HEK293T (cell line): Measurements from ENCODE around the gene ADAP1.

ENCODE experiments used
- CTCF ChIA-PET: fragments of 350-600 bp; formaldehyde crosslinking; extraction: SDS; loops from one replicate; lab custom pipeline; 2021; ENCODE audit warnings: antibody characterized with exemption, inconsistent platforms; lab: Yijun Ruan, JAX
- POLR2A ChIA-PET: fragments of 350-600 bp; formaldehyde crosslinking; extraction: SDS; loops from one replicate; lab custom pipeline; 2020; ENCODE audit warnings: antibody characterized with exemption, inconsistent platforms; lab: Yijun Ruan, JAX
- DNase-seq: peaks from one replicate; pipeline ENCODE4 v3.0.0; 2012; ENCODE audit warnings: mixed read lengths; ENCODE audit errors: extremely low spot score
- ARNT ChIP-seq: fragments of 450-650 bp; IDR thresholded peaks from 2 replicates; pipeline ENCODE4 v1.6.1; 2017; ENCODE audit warnings: mild to moderate bottlenecking
- BHLHE40 ChIP-seq: fragments of 450-650 bp; IDR thresholded peaks from 2 replicates; pipeline ENCODE4 v1.6.1; 2016; ENCODE audit warnings: mild to moderate bottlenecking, moderate library complexity, borderline replicate concordance
- CTBP1 ChIP-seq: fragments of 450-650 bp; IDR thresholded peaks from 2 replicates; pipeline ENCODE4 v1.6.1; 2016; ENCODE audit warnings: borderline replicate concordance
- ELF4 ChIP-seq: fragments of 450-650 bp; IDR thresholded peaks from 2 replicates; pipeline ENCODE4 v1.6.1; 2017; ENCODE audit warnings: antibody characterized with exemption
- FOXA1 ChIP-seq: fragments of 450-650 bp; IDR thresholded peaks from 2 replicates; pipeline ENCODE4 v1.6.1; 2016; ENCODE audit warnings: mild to moderate bottlenecking
- FOXK2 ChIP-seq: fragments of 450-650 bp; IDR thresholded peaks from 2 replicates; pipeline ENCODE4 v1.6.1; 2016; ENCODE audit warnings: mild to moderate bottlenecking
- FOXM1 ChIP-seq: fragments of 450-650 bp; IDR thresholded peaks from 2 replicates; pipeline ENCODE4 v1.6.1; 2017; ENCODE audit warnings: mild to moderate bottlenecking, borderline replicate concordance
- HDGF ChIP-seq: fragments of 450-650 bp; IDR thresholded peaks from 2 replicates; pipeline ENCODE4 v1.6.1; 2017; ENCODE audit warnings: antibody characterized with exemption, borderline replicate concordance
- L3MBTL2 ChIP-seq: fragments of 450-650 bp; conservative IDR thresholded peaks from 2 replicates; pipeline ENCODE4 v1.6.1; 2016; ENCODE audit warnings: mild to moderate bottlenecking
- LEF1 ChIP-seq: fragments of 450-650 bp; IDR thresholded peaks from 2 replicates; pipeline ENCODE4 v1.6.1; 2017; ENCODE audit warnings: mild to moderate bottlenecking, borderline replicate concordance
- NFRKB ChIP-seq: fragments of 450-650 bp; IDR thresholded peaks from 2 replicates; pipeline ENCODE4 v1.6.1; 2016; ENCODE audit warnings: mild to moderate bottlenecking, moderate library complexity
- SP1 ChIP-seq: fragments of 450-650 bp; IDR thresholded peaks from 2 replicates; pipeline ENCODE4 v1.6.1; 2017
- SUZ12 ChIP-seq: fragments of 450-650 bp; IDR thresholded peaks from 2 replicates; pipeline ENCODE4 v1.6.1; 2016; ENCODE audit warnings: mild to moderate bottlenecking
- TARDBP ChIP-seq: fragments of 450-650 bp; IDR thresholded peaks from 2 replicates; pipeline ENCODE4 v1.6.1; 2016
- ZNF384 ChIP-seq: fragments of 450-650 bp; IDR thresholded peaks from 2 replicates; pipeline ENCODE4 v1.6.1; 2016
- TF ChIP-seq, protein P1 (sequence below): fragments of 450-650 bp; IDR thresholded peaks from 2 replicates; pipeline ENCODE4 v1.6.1; 2016

Gene ADAP1

GRCh38 chr7:991729-992656 lies 37.5 kb upstream of the ADAP1 start:
- ChIA-PET CTCF (interaction anchor here (1.2 to 3.1 kb wide), 6 partner anchors 10 to 191 kb away, joined by 3 to 47 read pairs (median 12); partner anchors contain the start of gene COX19), POLR2A (interaction anchor here (1.4 kb wide), 1 partner anchor 14 kb away, joined by 4 read pairs; no protein-coding TSS in a partner anchor)
- no peak for TF ChIP-seq SP1
- no peak for TF ChIP-seq ZNF384
- no peak for TF ChIP-seq FOXA1
- no peak for TF ChIP-seq ELF4
- TF ChIP-seq TARDBP: no peak
- no peak for TF ChIP-seq BHLHE40
- no peak for DNase-seq

GRCh38 chr7:990933-991728 lies 36.7 kb upstream of the ADAP1 start:
- ChIA-PET POLR2A (no interaction called here), CTCF (interaction anchor here (3.1 kb wide), 1 partner anchor 75 kb away, joined by 47 read pairs; no protein-coding TSS in a partner anchor)
- TF ChIP-seq TARDBP: no peak
- no peak for TF ChIP-seq NFRKB
- no peak for TF ChIP-seq CTBP1
- no peak for TF ChIP-seq BHLHE40
- TF ChIP-seq FOXK2: no peak
- no peak for TF ChIP-seq FOXA1
- TF ChIP-seq FOXM1: no peak
- no peak for TF ChIP-seq HDGF
- no peak for TF ChIP-seq ARNT
- TF ChIP-seq LEF1: no peak
- no peak for TF ChIP-seq ELF4
- no peak for TF ChIP-seq ZNF384
- no peak for TF ChIP-seq L3MBTL2
- TF ChIP-seq, protein P1, sequence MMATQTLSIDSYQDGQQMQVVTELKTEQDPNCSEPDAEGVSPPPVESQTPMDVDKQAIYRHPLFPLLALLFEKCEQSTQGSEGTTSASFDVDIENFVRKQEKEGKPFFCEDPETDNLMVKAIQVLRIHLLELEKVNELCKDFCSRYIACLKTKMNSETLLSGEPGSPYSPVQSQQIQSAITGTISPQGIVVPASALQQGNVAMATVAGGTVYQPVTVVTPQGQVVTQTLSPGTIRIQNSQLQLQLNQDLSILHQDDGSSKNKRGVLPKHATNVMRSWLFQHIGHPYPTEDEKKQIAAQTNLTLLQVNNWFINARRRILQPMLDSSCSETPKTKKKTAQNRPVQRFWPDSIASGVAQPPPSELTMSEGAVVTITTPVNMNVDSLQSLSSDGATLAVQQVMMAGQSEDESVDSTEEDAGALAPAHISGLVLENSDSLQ: no peak
- no peak for TF ChIP-seq SUZ12
- no peak for TF ChIP-seq SP1
- no peak for DNase-seq

DNA sequence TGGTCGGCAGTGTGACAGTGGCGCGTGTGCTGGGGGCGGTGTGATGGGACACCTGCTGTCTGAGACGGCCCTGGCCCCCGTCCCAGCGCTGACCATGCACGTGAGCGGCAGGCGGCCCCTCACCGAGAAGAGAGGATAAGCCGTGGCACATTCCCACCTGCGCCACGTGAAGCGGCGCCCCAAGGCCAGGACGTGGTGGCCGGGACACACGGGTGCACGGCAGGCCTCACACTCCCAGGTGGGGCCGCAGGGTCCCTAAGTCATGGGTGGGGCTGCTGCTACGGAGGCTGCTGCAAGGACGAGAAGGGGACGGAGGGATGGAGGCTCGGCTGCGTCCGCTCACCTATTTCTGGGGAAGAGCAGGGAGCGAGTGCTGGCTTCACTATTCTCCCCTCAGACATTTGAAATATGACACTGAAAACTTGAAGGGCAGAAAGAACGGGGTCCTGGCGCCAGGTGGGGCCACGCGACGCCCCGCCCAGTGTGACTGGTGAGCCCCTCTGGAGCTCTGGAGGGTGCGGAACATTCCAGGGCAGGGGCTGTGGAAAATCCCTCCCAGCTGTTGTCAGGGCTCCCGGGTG lies 36.0 kb upstream of the ADAP1 start:
- POLR2A ChIA-PET: no interaction called here
- TF ChIP-seq LEF1 (no peak), HDGF (no peak), ELF4 (no peak), SUZ12 (no peak), FOXK2 (no peak), ZNF384 (no peak), NFRKB (no peak), BHLHE40 (no peak)
- no peak for DNase-seq
- CTCF ChIA-PET: no interaction called here

DNA sequence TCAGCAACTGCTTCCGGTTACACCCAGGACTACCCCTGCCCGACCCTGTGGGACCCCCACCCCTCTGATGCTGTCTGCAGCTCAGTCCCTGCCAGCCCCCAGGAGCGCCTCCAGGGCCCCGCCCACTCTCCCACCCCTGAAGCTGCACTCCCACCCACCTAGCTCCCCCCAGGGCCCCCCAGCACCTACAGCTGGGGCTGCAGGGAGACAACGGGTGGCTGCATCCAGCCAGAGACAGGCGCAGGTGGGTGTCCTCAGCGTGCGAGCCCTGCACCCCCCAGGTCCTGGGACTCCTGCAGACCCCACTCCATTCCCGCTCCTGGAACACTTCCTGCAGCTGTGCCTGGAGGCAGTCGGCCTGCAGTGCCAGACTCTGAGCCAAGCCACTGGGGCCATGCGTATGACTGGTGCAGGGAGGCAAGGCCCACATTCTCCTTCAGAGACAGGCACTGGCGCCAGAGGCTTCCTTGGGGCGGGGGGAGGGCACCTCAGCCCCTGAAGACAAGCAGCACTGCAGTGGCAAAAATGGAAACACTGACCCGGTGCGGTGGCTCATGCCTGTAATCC lies 34.6 kb upstream of the ADAP1 start:
- POLR2A ChIA-PET: no interaction called here
- CTCF ChIA-PET: no interaction called here
- TF ChIP-seq ARNT (no peak), ZNF384 (no peak)
- DNase-seq: no peak

DNA sequence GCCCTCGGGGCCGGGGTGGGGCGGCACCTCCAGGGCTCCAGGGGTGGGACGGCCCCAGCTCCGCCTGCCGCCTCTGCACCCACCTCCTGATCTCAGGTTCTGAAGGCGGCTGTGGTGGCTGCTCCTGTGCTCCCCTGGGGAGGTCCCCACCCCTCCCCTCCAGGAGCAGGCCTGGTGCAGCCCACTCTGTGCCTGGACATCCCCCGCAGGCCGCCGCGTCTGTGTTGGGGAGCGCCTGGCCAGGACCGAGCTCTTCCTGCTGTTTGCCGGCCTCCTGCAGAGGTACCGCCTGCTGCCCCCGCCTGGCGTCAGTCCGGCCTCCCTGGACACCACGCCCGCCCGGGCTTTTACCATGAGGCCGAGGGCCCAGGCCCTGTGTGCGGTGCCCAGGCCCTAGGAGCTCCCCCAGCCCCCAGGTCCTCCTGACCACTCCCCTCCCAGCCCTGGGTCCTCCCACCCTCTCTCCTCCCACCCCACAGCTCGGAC lies 34.0 kb upstream of the ADAP1 start:
- no peak for DNase-seq
- POLR2A ChIA-PET: no interaction called here
- CTCF ChIA-PET: no interaction called here

More for the DNA sequence above, 34.0 kb upstream of the ADAP1 start:
- no peak for TF ChIP-seq L3MBTL2
- TF ChIP-seq FOXA1: no peak
- no peak for TF ChIP-seq TARDBP
- TF ChIP-seq ZNF384: no peak
- TF ChIP-seq BHLHE40: no peak
- TF ChIP-seq, protein P1: no peak
- no peak for TF ChIP-seq SP1
- no peak for TF ChIP-seq FOXK2
- no peak for TF ChIP-seq NFRKB
- TF ChIP-seq ELF4: no peak
- no peak for TF ChIP-seq CTBP1
- no peak for TF ChIP-seq ARNT
- TF ChIP-seq FOXM1: no peak
- no peak for TF ChIP-seq SUZ12
- TF ChIP-seq LEF1: no peak
- TF ChIP-seq HDGF: no peak
